ENCODE measurements around the gene IFNLR1.

The IFNLR1 gene

GRCh38 chr1:24119859-24120756 is 67.0 kb downstream of the IFNLR1 start:
- no peak for DNase-seq

- no peak for DNase-seq
Observed at GRCh38 chr1:24119489-24119858, 67.6 kb downstream of the IFNLR1 start.

- DNase-seq: no peak
Observed at GRCh38 chr1:24118410-24119242, 68.5 kb downstream of the IFNLR1 start.

- no peak for DNase-seq
Observed at GRCh38 chr1:24117722-24118409, 69.2 kb downstream of the IFNLR1 start.

- DNase-seq: no peak
Observed at GRCh38 chr1:24117132-24117531, 70.0 kb downstream of the IFNLR1 start.

- DNase-seq: no peak
Observed at GRCh38 chr1:24114753-24115152, 72.3 kb downstream of the IFNLR1 start.

GRCh38 chr1:24113641-24114033 is 73.5 kb downstream of the IFNLR1 start:
- DNase-seq: no peak

GRCh38 chr1:24111996-24112779 is 74.9 kb downstream of the IFNLR1 start, which contains the start of gene MYOM3:
MYOM3 (minus strand) TSS chr1:24112135; CDS start chr1:24108636, 3,499 bp downstream.
- peak; percentile 4 for DNase-seq

GRCh38 chr1:24111262-24111995 is 75.7 kb downstream of the IFNLR1 start:
- DNase-seq: no peak

- DNase-seq: no peak
Observed at GRCh38 chr1:24110642-24111261, 76.3 kb downstream of the IFNLR1 start.

GRCh38 chr1:24109686-24110475 is 77.2 kb downstream of the IFNLR1 start:
- DNase-seq: no peak

- DNase-seq: no peak
Observed at GRCh38 chr1:24109166-24109483, 78.0 kb downstream of the IFNLR1 start.

- no peak for DNase-seq
Observed at GRCh38 chr1:24108334-24109165, 78.5 kb downstream of the IFNLR1 start.

- DNase-seq: no peak
Observed at GRCh38 chr1:24107462-24108138, 79.5 kb downstream of the IFNLR1 start.

GRCh38 chr1:24105368-24106160 is 81.5 kb downstream of the IFNLR1 start:
- no peak for DNase-seq

- DNase-seq: no peak
Observed at GRCh38 chr1:24104854-24105253, 82.2 kb downstream of the IFNLR1 start.
